A172 (cell line): Measurements from ENCODE around the gene RCOR1. TPM values are rescaled to one million over a fixed set of nuclear protein-coding genes. Genes with fewer than 3 reads are reported as not detected.
"Not testable (repeated sequence)": the region's sequence is repeated elsewhere in the genome, so short reads cannot be mapped to it uniquely, and the experiment has no call there.

Source experiments
- DNase-seq: peaks from one replicate; pipeline ENCODE4 v3.0.0-alpha.2; 2015; ENCODE audit warnings: low spot score
- total RNA-seq: library from RNA; depleted of rRNA; stranded (reverse); fragments of >200 nt; shearing (Covaris generic); gene quantifications from 2 replicates; pipeline ENCODE4 v1.2.3, GENCODE V29; 2014

The RCOR1 gene
- total RNA-seq, 1 experiment from 2014 or later, result 11.1 TPM

GRCh38 chr14:102571043-102571442 is 21.4 kb upstream of the RCOR1 start:
- no peak for DNase-seq

GRCh38 chr14:102571478-102572042 is 20.9 kb upstream of the RCOR1 start:
- no peak for DNase-seq

DNA sequence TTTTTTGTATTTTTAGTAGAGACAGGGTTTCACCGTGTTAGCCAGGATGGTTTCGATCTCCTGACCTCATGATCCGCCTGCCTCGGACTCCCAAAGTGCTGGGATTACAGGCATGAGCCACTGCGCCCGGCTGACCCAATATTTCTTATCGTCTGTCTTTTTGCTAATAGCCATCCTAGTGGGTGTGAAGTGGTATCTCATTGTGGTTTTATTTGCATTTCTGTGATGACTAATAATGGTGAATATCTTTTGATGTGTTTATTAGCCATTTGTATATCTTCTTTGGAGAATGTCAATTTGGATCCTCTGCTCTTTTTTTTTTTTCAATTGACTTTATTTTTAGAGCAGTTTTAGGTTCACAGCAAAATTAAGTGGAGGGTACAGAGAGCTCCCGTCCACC is 19.3 kb upstream of the RCOR1 start:
- not testable (repeated sequence) for DNase-seq

DNA sequence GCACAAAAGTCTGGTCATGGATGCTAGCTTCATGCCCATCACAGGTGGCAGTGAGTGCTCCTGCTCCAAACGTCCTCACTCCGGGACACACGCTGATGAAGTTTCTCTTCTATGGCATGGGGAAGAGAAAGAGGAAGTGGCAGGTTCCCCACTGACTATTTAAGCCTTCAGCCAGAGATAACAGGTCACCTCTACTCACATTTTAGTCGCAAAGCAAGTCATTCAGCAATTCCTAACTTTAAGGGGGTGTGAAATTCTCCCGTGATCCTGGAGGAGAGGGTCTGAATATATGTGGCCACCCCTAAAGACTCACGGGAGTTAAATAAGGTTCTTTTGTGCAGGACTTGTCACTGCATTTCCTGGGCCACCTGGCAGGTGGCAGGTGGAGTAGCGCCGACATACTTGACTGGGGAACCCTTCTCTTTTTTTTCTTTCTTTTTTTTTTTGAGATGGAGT is 18.8 kb upstream of the RCOR1 start:
- DNase-seq, result no peak

DNA sequence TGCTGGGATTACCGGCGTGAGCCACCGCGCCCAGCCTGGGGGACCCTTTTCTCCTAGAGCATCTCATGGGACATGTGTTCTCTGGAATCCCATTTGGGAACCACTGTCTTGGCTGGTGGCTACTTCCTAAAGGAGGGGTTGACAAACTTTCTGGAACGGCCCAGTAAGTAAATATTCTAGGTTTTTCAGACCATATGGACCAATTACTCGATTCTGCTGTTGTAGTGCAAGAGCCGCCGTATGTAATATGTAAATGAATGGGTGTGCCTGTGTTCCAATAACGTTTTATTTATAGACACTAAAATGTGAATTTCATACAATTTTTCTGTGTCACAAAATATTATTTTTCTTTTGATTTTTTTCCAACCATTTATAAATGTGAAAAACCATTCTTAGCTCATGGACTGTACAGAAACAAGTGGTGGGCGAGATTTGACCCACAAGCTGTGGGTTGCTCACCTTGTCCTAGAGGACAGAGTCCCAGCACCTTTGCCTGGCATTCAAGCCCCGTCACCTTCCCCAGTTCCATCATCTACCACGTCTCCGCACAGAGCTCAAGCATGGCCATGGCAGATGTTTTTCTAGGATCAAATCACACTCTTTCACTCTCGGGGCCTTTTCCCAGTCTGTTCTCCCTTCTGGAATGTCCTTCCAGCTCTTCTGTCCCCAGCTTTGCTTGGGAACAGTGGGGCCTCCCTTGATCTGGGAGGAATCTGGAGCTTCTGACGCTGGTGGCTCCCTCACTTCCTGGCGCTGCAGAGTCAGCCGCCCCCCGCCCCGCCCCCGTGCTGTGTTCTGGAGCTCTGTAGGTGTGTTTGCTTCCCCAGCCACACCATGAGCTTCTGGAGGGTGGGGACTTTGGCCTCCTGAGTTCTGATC is 17.9 kb upstream of the RCOR1 start:
- DNase-seq, result no peak

- no peak for DNase-seq
Observed at GRCh38 chr14:102575160-102575845, 17.1 kb upstream of the RCOR1 start.

GRCh38 chr14:102575846-102576428 is 16.5 kb upstream of the RCOR1 start:
- DNase-seq, result not testable (repeated sequence)

- DNase-seq, result no peak
Observed at GRCh38 chr14:102578821-102579220, 13.6 kb upstream of the RCOR1 start.

DNA sequence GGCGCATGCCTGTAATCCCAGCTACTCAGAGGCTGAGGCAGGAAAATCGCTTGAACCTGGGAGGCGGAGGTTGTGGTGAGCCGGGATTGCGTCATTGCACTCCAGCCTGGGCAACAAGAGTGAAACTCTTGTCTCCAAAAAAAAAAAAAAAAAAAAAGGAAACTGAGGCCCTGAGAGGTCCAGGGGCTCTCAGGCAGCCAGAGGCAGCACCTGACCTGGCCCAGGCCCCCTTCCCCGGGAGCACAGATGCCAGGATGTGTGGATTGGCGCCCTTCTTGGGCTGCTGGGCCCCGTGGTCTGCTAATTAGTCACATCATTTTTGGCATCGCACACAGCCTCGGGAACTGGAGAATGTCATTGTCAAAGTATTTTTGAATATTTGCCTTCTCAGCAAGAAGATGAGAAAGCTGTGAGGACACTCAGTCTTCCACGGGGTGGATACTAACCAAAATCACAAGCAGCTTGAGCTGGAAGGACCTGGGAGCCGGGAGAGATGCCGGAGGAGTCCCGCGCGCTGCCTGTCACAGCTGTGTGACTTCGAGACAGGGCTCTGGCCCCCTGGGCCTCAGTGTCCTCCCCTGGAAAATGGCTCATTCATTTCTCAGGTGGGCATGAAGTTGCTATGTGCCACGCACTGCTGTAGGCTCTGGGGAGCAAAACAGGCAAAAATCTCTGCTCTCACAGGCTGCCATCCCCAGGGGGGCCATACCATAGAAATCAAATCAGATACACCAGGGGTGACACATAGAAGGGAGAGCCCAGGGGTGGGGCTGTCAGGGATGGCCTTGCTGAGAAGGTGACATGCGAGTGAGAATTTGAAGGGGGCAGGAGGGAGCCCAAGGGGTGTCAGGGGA is 12.5 kb upstream of the RCOR1 start:
- DNase-seq, result peak; percentile 43

DNA sequence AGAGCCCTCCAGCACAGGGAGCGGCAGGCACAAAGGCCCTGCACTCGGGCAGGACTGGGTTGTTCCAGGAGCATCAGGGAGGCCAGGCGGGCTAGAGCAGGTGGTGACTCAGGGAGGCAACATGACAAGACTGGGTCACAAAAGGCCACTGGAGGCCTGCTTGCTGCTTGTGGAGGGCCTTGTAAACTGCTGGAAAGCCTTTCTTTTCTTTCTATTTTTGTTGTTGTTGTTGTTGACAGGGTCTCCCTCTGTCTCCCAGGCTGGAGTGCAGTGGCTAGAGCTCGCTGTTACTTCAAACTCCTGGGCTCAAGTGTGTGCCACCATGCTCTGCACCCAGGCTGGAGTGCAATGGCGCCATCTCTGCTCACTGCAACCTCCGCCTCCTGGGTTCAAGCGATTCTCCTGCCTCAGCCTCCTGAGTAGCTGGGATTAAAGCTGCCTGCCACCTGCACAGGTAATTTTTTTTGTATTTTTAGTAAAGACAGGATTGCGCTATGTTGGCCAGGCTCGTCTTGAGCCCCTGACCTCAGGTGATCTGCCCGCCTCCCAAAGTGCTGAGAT is 11.8 kb upstream of the RCOR1 start:
- DNase-seq, result peak; percentile 10

DNA sequence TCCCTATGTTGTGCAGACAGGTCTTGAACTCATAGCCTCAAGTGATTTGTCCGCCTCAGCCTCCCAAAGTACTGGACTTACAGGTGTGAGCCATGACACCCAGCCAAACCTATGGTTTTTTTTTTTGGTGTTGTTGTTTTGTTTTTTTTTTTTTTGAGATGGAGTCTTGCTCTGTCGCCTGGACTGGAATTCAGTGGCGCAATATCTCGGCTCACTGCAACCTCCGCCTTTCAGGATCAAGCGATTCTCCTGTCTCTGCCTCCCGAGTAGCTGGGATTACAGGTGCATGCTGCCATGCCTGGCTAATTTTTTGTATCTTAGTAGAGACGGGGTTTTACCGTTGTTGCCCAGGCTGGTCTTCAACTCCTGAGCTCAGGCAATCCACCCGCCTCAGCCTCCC is 11.3 kb upstream of the RCOR1 start:
- DNase-seq, result no peak

DNA sequence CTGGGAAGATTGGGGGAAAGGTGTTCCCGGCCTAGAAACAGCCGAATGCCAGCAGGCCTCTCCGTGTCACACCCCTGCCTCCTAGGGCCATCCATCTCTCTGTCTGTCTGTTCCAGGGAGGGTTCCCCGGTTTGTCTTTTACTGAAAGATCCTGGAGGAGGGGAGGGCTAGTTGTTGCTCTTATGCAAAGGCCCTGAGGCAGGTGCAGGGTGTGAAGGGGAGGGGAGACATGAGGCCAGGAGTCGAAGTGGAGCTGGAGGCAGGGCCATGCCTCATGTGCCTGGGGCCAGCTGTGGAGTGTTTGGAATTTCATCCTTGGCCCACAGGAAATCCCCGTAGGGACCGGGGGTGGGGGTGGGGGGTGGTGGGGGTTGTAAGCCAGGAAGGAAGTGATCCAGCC is 8.7 kb upstream of the RCOR1 start:
- DNase-seq, result no peak

DNA sequence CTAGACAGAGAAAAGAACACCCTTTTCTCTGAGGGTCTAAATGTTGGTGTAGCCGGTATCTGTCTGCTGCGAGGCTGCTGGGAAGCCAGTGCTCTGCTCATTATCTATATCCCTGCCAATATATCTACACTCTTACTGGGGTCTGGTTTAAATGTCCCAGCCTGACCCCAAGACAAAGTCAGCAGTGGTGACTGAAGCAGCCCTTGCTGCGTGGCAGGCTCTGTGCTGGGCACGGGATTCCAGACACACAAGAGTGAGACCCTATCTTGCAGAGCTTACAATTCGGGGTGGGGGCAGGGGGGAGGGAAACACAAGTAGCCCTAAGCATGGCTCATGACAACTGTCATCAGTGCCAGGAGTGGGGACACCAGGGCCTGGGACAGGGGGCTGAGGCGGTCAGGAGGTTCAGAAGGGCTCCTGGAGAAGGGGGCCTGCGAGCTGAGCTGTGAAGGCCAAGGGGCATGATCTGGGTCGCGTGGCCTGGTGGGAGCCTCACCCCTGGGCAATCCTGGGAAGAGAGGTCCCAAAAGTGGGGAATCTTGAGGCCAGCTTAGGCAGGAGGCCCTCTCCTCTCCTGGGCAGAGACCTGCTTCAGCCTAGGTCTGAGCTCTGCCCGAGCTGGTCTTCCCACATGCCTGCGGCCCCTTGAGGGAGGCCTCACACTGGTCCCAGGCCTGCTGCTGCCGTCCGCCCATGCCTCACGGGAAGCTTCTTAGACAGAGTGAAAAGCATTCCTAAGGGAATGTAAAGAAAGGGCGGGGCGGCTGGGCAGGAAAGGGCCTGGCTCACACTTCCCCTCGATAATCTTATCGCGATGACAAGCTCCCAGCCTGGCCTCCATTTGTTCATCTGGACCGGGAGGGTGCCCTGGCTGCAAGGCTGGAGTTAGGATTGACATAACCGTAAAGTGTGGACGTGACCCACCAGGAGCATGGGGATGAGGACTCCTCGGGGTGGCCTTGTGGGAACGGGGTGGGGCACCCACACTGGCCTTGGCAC is 7.3 kb upstream of the RCOR1 start:
- DNase-seq, result no peak

GRCh38 chr14:102586420-102587104 is 5.9 kb upstream of the RCOR1 start:
- no peak for DNase-seq

- DNase-seq, result no peak
Observed at GRCh38 chr14:102588821-102589220, 3.6 kb upstream of the RCOR1 start.

- no peak for DNase-seq
Observed at GRCh38 chr14:102589761-102590290, 2.6 kb upstream of the RCOR1 start.

DNA sequence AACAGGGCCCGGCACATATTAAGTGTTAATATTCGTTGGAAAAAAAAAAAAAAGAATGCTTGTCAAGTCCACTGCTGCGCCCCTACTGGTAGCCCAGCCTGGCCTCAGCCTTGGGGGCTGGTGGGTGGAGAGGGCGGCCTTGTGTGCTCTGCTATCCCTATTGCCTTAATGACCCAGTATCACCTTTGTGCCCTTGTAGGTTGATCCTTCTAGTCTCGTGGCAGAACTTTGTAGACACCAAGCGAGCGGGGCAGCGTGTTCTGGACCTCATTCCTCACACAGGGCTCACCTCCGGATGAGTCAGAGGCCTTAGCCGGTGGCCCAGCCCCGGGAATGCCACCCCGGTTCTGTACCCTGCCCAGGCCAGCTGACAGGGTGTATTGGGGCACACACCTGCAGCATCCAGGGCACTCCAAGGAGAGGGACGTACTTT is 1.8 kb upstream of the RCOR1 start:
- DNase-seq, result peak; percentile 26

DNA sequence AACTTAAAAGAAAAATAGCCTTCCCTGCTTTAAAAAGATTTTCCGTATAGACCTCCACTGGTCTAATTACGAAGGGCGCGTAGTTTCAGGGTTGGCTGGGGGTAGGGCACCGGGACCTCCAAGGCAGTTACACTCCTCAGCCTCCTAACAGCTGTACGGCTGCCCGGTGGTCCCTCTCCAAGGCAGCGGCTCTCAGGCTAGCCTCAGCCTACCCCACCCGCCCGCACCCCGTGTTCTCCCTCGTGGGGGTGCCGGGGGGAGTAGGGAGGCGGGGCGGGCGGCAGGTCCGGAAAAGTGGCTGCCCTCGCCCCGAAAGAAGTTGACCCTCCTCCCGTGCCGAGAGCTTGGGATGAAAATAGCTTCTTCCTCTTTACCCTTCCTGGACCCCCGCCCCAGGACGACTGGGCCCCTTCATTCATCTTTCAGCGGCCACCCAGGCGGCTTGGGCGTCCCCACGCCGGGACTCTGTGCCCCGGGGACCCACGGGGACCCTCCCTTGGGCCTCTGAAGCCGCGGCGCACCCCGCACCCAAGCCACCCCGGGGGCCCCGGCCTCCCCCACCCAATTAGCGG is 991 bp upstream of the RCOR1 start:
- no peak for DNase-seq

DNA sequence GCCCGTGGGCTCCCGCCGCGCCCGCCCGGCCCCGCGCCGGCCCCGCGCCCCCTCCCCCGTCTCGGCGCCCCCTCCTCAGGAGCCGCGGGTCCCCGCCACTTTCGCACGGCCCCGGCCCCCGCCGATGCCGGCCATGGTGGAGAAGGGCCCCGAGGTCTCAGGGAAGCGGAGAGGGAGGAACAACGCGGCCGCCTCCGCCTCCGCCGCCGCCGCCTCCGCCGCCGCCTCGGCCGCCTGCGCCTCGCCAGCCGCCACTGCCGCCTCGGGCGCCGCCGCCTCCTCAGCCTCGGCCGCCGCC is 263 bp downstream of the RCOR1 start:
- no peak for DNase-seq
